H7 (cell line): ENCODE measurements around the gene CHAC2. TPM values are rescaled to one million over a fixed set of nuclear protein-coding genes. Genes with fewer than 3 reads are reported as not detected.
A peak's percentile ranks its signal among the peaks of the same experiment; 100 is the strongest.
"Not testable (repeated sequence)": the region's sequence is repeated elsewhere in the genome, so short reads cannot be mapped to it uniquely, and the experiment has no call there.

Experiments used
- DNase-seq: peaks from one replicate; pipeline ENCODE4 v3.0.0; 2012
- H3K27me3 ChIP-seq: 2 replicates; pipeline ENCODE4 v1.6.0; 2011; ENCODE audit warnings: mild to moderate bottlenecking, low read length; ENCODE audit not compliant: control insufficient read depth, insufficient read depth
- H3K36me3 ChIP-seq: replicated peaks from 2 replicates; pipeline ENCODE4 v1.5.1; 2011; ENCODE audit warnings: low read length; ENCODE audit not compliant: control insufficient read depth, insufficient read depth
- H3K4me3 ChIP-seq: 2 replicates; pipeline ENCODE4 v1.5.1; 2011; ENCODE audit warnings: low read depth, mild to moderate bottlenecking, control low read depth, low read length, moderate library complexity; ENCODE audit not compliant: insufficient read depth
- total RNA-seq: library from RNA; depleted of rRNA; stranded (reverse); fragments of >200 nt; shearing (Covaris generic); gene quantifications from 2 replicates; pipeline ENCODE4 v1.2.3, GENCODE V29; 2014

Gene CHAC2
- total RNA-seq, 1 experiment from 2014 or later = 18.9 TPM

DNA sequence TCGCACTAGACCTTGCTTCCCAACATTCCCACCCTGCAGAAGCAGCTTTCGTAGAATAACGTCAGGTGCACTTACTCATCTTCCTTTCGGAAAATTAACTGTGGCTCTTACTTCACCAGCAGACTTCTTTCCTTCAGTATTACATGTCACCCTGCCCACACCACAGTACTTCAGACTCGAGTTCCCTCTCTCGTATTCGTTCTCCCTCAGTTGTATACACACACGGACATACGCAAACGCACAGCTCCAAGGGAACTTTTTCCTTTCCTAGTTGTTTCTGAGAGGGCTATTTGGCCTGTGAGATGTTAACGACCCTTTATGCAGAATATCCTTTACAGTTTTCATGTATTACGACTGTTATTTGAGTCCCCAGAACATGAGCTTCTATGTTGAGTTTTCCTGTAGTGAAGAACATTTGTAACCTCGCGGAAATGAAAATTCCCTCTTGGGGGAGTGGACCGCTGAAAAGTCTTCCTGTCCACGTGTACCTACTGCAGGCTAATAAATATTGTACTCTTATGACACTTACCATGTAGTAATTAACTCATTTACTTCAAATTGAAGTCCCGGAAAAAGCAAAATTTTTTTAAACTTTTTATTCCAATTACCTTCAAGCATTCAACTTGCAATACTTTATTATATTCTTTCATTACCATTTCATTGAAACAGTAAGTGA lies 20.1 kb downstream of the CHAC2 start:
- no peaks in the 10 kb centered on the region for H3K27me3 ChIP-seq
- H3K4me3 ChIP-seq = peak overlapping the region; percentile 98
- DNase-seq = no peak
- H3K36me3 ChIP-seq = no peaks in the 10 kb centered on the region

DNA sequence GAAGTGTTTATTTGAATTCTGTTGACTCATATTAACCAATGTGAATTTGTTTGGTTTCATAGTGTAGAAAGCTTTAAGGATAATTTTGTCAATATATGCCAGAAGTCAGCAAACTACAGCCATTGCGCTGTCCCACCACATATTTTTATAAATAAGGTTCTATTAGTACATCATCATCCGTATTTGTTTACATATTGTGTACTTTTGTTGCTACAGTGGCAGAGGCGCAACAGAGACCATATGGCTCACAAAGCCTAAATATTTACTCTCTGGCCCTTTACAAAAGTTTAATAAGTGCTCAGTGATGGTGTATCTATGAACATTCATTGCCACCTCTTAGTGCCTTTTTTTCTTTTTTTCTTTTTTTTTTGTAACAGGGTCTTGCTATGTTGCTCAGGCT lies 25.7 kb downstream of the CHAC2 start:
- H3K4me3 ChIP-seq = no peak overlapping the region
- DNase-seq = no peak
- no peaks in the 10 kb centered on the region; the same call in 1 of the 2 replicates for H3K36me3 ChIP-seq
- no peaks in the 10 kb centered on the region for H3K27me3 ChIP-seq

DNA sequence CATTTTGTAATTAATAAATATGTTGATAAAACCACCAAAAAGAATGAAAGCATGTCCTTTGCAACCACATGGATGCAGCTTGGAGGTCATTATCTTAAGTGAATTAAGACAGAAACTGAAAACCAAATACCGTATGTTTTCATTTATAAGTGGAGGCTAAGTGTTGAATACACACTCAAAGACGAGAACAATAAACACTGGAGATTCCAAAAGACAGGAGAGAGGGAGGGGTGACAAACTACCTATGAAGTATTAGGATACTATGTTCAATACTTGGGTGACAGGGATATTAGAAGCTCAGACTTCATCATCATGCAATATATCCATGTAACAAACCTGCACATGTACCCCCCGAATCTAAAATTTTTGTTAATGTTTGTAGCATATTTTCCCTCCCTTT lies 26.2 kb downstream of the CHAC2 start:
- H3K27me3 ChIP-seq = no peaks in the 10 kb centered on the region
- no peak for DNase-seq
- no peak overlapping the region for H3K4me3 ChIP-seq
- H3K36me3 ChIP-seq = no peaks in the 10 kb centered on the region; the same call in 1 of the 2 replicates

DNA sequence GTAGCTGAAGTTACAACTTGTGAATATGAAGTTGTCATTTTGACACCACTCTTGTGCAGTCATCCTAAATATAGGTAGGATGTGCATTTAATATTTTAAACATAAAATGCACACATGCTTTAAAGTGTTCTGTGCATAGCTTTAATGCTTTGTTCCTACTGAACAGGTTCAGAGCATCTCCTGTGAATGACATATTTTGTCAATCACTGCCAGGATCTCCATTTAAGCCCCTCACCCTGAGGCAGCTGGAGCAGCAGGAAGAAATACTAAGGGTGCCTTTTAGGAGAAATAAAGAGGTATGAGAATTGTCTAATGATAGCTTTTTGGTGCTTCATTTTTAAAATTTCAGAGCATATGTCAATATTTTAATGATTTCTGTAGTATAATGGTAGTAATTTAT lies 33.9 kb downstream of the CHAC2 start:
- Histone ChIP-seq H3K36me3 (peaks cover 2% of the 10 kb centered on the region), H3K4me3 (no peak overlapping the region), H3K27me3 (no peaks in the 10 kb centered on the region)
- DNase-seq = no peak

DNA sequence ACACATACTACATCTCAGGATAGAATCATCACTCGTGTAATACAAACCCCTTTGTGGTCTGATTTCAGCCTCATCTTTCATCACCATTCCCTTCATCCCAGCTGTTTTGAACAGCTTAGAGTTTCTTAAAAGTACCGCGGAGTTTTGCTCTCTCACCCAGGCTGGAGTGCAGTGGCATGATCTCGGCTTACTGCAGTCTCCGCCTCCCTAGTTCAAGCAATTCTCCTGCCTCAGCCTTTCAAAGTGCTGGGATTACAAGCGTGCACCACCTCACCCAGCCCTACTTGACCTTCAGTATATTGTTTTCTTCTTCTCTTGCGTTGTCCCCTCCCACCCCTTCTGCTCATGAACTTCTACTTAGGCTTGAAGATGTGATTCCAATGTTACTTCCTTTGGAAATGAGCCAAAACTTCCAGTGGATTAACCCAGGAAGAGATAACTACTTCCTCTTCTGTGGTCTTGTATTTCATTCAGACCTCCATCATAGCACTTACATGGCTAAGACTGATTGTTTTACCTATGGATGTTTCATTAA lies 35.1 kb downstream of the CHAC2 start:
- Histone ChIP-seq H3K36me3 (peaks cover 3% of the 10 kb centered on the region), H3K4me3 (no peak overlapping the region), H3K27me3 (no peaks in the 10 kb centered on the region)
- no peak for DNase-seq

DNA sequence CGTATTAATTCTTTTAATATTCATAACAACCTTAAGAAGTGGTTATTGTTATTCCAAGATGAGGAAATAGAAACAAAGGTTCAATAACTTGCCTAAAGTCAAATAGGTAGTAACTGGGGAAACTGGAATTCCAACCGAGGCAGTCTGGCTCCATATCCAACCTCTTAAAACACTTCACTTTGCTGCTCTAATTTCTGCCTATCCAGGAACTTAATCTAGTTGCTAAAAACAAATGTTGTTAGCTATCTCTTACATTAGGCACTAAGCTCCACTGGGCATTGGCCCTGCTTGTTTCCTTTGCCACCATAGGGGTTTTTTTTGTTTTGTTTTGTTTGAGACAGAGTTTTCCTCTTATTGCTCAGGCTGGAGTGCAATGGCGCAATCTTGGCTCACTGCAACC lies 44.0 kb downstream of the CHAC2 start:
- no peaks in the 10 kb centered on the region for H3K27me3 ChIP-seq
- H3K36me3 ChIP-seq = peaks cover 6% of the 10 kb centered on the region
- H3K4me3 ChIP-seq = no peak overlapping the region
- DNase-seq = no peak

DNA sequence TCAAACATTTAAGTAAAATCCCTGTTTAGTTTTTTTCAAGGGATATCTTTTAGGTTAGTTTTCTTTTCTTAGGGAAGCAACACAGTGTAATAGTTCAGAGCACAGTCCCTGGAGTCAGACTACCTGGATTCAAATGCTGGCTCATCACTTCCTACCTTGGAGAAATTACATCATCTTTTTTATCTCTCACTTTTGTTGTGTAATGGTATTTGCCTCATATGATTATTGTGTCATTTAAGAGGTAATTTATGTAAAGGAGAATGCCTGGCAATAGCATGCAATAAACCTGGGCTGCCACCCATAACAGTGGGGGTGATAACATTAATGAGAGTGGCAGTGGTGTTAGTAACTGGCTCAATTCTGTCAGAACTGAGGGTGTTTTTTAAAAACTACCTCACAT lies 45.5 kb downstream of the CHAC2 start:
- peaks cover 5% of the 10 kb centered on the region for H3K36me3 ChIP-seq
- no peak overlapping the region for H3K4me3 ChIP-seq
- H3K27me3 ChIP-seq = no peaks in the 10 kb centered on the region
- no peak for DNase-seq

DNA sequence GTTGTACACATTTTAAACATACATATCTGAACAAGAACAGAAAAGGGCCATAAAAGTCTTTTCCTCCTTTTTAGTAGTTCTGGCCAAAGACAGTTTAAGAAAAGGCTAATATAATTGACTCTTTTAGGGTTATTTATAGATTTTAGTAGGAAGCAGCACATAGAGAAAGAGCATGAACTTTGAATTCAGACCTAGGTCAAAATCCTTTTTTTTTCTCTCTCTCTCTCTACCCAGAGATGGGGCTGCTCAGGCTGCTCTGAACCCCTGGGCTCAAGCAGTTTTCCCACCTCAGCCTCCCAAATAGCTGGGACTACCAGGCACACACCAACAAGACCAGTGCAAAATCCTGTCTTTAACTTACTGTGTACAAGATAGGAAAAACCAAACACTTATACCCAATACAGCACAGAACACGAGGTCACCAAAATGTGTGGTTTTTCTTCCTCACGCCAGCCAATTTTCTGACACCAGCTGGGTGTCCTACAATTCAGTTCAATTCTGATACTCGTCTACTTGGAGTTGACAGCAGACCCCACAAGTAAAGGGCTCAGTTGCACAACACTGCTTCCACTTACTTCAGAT lies 51.3 kb downstream of the CHAC2 start:
- Histone ChIP-seq H3K36me3 (peaks cover 2% of the 10 kb centered on the region), H3K4me3 (no peak overlapping the region), H3K27me3 (no peaks in the 10 kb centered on the region)
- no peak for DNase-seq

DNA sequence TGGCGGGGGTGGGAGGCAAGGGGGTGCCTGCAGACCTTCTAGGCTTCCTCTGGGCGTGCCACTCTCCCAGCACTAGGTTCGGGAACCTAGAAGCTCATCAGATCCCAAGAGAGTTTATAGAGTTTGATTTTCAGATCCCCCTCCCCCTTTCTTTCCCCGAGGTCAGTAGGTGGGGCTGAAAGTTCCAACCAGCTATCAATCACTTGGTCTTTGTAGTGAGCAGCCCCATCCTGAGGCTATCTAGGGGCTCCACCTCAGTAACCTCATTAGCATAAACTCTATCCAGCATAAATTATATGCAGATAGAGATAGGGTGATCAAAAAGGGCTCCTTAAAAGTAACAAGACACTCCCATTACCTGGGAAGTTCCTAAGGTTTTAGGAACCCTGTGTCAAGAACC lies 52.0 kb downstream of the CHAC2 start:
- H3K4me3 ChIP-seq = no peak overlapping the region
- peaks cover 2% of the 10 kb centered on the region for H3K36me3 ChIP-seq
- DNase-seq = no peak
- H3K27me3 ChIP-seq = no peaks in the 10 kb centered on the region

DNA sequence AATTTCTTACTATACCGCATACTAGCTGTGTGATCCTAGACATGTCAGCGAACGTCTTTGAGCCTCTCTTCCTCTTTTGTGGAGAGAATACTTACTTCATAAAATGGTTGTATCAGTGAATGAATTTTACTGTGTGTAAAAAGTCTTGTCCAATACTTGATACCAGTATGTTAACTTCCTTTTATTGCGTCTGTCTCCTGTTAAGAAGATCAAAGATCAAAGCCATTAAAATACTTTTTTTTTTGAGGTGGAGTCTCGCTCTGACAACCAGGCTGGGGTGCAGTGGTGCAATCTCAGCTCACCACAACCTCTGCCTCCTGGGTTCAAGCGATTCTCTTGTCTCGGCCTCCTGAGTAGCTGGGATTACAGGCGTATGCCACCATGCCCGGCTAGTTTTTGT lies 52.4 kb downstream of the CHAC2 start:
- no peak for DNase-seq
- Histone ChIP-seq H3K27me3 (no peaks in the 10 kb centered on the region), H3K4me3 (no peak overlapping the region), H3K36me3 (peaks cover 2% of the 10 kb centered on the region)

DNA sequence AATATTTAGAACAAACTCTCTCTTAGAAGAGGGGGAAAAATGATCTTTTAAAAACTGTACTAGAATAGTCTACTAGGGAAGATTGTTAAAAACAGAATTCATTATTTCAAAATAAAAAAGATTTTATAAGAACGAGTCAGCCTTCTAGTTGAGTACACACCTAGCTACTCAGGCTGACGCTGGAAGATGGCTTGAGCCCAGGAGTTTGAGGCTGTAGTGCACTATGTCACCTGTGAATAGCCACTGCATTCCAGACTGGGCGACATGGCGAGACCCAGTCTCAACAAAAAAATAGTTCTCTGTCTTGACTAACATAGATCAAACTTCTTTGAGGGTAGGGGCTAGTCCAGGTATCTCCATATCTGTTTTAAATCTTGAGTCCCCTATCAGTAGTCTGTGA lies 53.1 kb downstream of the CHAC2 start:
- Histone ChIP-seq H3K27me3 (no peaks in the 10 kb centered on the region), H3K4me3 (no peak overlapping the region), H3K36me3 (no peaks in the 10 kb centered on the region; the same call in none of the 2 replicates)
- no peak for DNase-seq

DNA sequence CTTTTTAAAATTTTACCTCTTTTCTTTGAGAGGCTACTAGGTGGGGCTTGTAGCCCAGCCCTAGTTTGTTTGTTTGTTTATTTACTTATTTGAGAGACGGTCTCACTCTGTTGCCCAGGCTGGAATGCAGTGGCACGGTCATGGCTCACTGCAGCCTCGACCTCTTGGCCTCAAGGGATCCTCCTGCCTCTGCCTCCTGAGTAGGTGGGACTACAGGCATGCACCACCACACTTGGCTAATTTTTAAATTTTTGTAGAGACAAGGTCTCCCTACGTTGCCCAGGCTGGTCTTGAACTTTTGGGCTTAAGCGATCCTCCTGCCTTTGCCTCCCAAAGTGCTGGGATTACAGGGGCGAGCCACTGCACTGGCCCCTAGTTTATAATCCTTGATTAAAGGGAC lies 54.2 kb downstream of the CHAC2 start:
- H3K27me3 ChIP-seq = no peaks in the 10 kb centered on the region
- no peak for DNase-seq
- H3K36me3 ChIP-seq = no peaks in the 10 kb centered on the region; the same call in 1 of the 2 replicates

DNA sequence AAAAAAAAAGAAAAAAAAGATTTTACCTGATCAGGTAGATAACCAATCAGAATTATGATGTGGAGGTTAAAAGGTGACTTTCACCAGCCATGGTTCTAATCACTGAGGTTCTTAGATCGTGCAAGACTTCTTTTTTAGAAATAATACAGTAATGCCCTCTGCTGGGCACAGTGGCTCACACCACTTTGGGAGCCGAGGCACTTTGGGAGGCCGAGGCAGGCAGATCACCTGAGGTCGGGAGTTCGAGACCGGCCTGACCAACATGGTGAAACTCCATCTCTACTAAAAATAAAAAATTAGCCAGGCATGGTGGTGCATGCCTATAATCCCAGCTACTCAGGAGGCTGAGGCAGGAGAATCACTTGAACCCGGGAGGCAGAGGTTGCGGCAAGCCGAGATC lies 56.0 kb downstream of the CHAC2 start:
- not testable (repeated sequence) for H3K27me3 ChIP-seq, H3K36me3 ChIP-seq, H3K4me3 ChIP-seq, DNase-seq

More for the DNA sequence above, 54.2 kb downstream of the CHAC2 start:
- H3K4me3 ChIP-seq = no peak overlapping the region
